HG03521 (cell line): ENCODE measurements around the gene STARD4.
A peak's percentile ranks its signal among the peaks of the same experiment; 100 is the strongest.

Experiments used
- ATAC-seq: cut with Tn5 transposase; IDR thresholded peaks from one replicate; pipeline ENCODE4 v1.9.1; 2021; ENCODE audit warnings: mild to moderate bottlenecking, moderate library complexity; ENCODE audit not compliant: unreplicated experiment

Gene STARD4

DNA sequence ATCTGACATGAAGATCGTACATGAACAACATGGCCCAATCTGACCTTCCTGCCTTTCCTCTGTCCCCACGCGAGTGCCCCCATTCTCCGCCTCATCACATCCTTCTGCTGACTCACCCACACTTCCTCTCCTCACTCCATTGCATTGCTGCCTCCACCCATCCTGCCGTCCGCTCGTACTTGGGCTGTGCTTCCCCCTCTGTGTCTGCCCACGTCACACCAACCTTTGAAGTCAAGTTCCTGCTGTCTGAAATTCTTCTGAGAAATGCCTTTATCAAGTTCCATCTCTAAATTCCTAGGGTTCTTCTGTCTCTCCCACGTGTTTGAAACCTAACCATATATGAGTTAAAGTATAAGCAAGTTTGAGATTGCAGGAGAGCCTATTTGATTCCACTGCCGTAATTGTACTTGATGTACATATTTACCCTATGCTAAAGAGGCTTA lies 18.0 kb upstream of the STARD4 start:
- peak; percentile 83 for ATAC-seq

DNA sequence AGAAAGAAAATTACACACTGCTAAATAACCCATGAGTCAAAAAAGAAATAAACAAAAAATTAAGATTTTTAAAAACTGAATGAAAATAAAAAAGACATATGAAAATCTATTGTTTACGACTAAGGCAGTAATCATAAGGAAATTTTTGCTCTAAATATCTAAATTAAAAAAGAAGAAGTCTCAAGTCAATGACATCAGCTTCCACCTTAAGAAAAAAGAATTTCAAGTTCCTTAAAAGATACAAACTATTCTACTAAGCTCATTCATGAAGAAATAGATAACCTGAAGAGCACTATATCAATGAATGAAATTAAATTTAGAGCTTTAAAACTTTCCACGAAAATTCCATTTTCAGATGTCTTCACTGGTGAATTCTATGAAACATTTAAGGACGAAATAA lies 15.7 kb upstream of the STARD4 start:
- ATAC-seq: no peak

DNA sequence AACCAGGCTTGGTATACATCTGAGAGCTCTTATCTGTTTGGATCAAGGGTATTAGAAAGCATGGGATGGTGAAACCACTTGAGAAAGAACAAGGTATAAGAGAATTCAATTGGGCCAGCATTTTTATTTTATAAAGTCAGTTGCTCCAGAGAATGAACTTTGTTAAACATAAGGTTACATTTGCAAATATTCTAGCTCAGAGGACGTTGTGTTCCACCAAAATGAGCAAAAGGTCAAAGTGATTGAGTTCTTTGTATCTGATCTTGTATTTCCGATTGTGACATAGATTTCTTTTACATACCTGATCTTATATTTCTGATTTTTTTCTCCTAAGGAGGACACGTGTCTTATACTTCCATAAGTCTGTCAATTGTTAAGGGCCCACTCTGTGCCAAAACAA lies 8.6 kb upstream of the STARD4 start:
- ATAC-seq: no peak

DNA sequence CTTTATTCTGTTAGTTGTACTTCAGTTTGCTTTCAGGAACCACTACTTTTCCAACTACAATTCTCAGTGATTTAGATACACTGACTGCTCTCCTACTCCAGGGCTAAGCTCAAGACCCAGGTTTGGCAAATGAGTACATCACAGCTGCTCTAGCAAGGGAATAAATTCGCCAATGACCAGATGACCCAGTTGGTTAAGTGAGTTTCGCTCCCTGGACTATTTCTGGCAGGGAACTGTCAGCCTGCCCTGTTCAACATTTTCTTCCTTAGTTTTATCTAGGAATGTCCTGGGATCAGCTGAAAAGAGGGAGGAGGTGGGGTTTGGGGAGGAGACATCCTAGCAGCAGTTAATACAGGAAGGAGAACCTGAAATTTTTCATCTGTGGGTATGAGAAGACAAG lies 6.4 kb upstream of the STARD4 start:
- no peak for ATAC-seq

DNA sequence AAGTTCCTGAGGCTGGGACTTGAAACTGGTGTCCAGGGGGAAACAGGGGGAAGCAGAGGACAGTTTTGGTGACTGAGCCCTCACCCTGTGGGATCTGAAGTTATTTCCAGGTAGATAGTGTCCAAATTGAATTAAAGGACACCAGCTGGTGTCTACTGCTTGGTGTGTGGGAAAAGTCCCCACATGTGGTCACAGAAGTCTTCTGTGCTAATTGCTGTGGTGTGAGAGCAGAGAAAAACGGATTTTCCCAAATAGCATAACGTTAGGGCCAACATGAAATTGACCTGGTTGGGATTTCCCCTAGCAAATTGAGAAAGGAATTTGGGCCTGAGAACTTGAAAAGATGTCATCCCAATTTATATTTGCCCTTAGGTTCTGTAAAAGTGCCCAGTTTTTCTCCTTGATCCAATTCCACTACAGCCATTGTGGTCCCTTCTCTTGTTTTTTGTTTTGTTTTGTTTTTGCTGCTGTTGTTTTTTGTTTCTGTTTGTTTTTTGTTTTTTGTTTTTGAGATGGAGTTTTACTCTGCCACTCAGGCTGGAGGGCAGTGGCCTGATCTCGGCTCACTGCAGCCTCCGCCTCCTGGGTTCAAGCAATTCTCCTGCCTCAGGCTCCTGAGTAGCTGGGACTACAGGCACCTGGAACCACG lies 5.6 kb upstream of the STARD4 start:
- ATAC-seq: no peak

DNA sequence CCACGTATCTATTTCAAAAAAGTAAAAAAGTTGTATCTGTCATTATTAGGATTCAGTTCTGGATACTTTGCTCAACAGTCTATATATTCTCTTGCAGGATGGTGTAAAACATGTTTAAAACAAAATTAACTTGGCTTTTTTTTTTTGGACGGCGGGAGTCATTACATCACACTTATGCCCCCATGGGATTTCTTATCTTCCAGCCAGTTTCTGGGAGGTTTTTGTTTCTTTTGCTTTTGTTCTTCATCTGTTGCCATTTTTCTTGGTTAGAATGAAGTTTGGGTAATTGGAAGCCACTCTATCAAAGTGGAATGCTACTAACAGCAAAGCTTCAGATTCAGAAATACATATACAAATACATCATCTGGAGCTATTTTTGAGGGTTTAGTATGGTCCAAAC lies 1.8 kb upstream of the STARD4 start:
- no peak for ATAC-seq

DNA sequence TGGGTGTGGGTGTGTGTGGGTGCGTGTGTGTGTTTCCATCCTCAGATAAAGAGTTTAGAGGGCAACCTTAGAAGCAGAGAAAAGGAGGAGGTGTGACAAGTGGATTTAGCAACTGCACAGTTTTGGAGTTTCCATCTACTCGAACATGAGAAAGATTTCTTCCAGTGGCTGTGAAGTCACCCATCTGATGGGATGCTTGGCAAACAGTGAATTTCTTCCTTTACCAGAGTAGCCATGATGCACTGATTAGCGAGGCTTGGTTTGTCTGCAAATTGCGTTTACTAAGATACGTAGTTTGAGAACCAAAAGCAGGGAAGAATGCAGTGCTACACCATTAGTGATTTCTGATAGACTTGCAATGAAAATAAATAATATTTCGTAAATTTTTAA lies 791 bp upstream of the STARD4 start:
- no peak for ATAC-seq

DNA sequence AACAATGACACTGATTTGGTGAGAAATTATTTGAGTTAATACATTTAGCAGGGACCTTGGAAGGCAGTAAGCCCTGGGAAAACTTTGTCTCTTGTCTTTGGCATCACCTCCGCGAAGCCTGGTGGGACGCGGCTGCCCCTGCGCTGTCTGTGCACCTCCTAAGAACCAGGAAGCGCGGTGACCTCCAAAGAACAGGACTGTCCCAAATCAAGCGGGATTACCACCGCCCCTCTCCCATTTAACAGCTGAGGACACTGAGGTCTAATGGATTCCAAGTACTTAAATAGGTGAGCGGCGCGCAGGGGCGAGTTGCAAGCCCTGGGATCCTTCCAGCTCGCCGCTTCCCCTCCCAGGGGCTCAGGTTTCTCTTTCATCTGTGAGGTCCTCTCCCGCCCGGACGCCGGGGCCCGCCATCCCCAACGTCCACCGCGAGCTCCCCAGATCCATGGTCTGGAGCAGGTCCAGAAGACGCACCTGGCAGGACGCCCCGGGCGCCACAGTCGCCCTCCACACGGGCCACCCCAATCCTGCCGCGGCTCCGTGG lies 432 bp downstream of the STARD4 start:
- ATAC-seq: peak; percentile 4

DNA sequence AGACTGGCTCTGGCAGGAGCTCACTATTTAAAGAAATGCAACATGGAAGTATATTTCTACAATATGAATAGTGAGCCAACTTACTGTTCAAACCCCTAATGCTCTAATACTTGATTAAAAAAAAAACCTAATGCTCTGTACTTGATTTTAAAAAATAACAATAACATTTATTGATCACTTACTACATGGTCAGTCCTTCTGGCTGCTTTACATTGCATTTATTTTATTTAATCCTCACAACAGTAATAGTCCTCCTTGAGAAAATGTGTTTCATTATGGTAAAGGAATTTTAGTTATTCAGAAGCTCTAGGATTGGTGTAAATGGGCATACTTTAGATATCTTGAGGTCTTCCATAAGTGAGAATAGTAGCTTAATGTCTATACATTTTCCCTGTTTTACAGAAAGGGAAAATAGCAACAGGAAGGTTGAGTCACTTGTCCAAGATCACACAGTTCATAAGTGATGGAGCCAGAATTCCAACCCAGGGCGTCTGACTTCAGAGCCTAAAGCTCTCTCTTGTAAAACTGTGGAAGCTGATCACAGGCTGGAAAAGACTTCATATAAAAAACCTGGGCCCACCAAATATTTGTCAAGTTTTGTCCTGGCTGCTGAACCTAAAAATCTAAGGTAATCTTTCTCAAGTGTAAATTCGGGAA lies 1.0 kb downstream of the STARD4 start:
- no peak for ATAC-seq

DNA sequence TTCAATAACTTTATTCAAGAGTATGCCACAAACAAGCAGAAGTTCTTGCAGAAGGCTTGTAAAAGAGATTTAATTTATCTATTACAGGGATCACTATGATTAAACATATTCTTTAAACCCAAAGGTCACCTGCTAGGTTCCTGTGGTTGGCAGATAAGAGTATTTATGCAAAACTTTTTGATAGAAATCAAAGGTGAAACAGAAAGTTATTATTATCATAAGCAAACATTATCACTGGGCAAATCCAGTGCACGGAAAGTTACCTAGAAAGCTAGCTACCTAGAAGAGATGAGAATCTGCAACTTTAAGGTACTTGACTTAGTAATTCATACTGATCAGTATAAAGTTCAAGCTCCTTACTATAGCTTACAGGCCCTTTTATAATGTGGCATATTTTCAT lies 3.2 kb downstream of the STARD4 start:
- no peak for ATAC-seq

DNA sequence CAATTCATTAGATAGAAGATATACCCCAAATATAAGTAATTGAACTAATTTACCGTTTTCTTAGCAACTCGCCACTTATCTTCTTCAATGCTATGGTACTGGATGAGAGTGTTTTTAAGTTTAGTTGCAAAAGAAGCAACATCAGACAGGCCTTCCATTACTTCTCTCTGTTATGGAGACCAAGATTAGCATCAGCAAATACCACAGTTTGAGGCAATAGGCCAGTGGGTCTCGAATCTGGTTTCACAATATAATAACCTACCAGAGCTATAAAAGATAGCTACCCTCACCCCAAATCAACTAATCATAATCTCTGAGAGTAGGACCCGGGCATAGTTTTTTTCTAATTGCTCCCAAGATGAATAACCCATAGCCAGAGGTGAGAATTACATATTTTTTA lies 5.1 kb downstream of the STARD4 start:
- ATAC-seq: no peak

DNA sequence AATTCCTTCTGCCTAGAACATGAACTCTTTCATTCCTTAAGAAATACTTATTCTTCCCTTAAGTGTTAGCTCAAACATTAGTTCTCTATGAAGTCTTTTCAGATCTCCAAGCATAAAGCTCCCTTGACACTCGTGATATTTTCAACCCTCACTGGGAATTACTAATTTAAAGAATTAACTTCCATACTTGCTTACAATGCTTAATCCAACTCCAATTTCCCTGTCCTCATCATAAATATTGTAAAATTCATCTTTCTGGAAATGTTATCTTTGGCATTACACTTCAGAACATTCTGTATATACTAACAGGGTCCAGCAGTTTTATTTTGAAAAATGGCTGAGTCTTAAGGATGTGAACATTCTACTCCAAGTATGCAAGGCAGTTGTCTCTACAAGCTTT lies 7.2 kb downstream of the STARD4 start:
- ATAC-seq: no peak

DNA sequence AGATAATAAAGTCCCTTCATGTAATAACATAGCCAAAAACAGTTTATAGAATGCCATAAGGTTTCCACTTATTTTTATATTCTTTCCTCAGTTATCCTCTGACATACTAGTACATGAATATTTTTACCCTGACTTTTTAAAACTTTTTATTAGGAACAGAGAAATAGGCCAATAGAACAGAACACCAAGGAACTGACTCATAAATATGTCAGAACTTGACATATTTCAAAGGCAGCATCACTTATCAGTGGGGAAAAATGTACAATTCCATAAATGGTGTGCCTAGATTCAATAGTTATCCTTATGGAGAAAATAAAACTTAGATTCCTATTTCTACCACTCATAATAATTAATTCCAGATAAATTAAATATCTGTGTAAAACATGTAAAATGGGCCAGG lies 9.4 kb downstream of the STARD4 start:
- ATAC-seq: no peak

DNA sequence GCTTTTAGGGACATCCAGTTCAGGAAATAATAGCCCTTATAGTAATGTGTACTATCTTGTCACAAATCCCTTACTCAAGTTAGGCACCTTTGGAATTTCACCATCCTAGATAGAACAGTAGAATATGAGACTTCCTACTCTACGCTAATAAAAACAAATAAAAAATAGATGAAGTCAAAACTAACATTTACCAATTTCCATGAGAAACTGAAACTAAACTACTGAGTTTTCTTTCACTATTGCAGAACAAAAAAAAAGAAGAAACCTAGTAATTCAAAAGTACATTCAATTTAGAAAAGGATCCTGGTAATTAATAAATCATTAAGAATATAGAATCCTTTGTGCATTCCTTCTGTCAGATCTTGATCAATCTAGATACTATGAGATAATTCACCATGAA lies 14.0 kb downstream of the STARD4 start:
- ATAC-seq: no peak

DNA sequence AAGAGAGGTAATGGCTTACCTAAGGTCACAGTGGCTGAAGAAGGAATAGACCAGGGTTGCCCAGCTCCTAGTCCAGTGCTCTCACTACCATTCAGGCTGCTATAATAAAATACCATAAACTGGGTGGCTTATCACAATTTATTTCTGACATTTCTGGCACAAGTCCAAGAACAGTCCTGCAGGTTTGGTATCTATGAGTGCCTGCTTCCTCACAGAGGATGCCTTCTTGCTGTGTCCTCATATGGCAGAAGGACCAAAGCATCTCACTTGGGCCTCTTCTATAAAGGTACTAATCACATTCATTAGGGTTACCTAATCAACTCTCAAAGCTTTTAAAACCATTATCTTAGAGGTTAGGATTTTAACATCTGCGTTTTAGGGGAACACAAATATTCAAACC lies 17.2 kb downstream of the STARD4 start:
- ATAC-seq: no peak

DNA sequence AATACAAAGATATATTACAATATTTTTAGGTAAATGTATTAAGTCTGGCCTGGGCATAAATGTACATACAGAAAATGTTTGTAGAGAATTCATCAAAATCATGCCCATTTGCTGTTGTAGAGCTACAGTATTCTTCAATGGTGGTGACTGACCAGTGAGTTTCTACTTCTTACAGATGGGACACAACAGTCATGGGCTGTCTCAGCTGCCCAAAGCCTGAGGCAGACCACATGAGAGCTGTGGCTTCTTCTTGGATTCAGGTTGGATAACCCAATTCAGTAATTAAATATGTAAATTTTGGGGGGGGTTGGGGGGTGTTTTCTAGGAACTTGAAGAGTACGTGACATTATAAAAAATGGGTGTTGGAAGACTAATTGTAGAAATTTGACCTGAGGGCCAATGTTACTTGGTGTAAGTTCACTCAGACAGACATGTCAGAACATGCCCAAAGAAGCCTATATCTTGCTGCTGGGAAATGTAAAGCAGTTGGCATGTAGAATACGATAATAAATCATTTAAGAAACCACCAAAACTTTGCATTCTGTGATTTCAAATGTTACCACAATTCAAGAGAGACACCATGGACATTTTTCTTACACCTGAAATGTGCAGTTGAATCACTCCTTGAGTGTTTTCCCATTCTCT lies 17.9 kb downstream of the STARD4 start:
- ATAC-seq: no peak

DNA sequence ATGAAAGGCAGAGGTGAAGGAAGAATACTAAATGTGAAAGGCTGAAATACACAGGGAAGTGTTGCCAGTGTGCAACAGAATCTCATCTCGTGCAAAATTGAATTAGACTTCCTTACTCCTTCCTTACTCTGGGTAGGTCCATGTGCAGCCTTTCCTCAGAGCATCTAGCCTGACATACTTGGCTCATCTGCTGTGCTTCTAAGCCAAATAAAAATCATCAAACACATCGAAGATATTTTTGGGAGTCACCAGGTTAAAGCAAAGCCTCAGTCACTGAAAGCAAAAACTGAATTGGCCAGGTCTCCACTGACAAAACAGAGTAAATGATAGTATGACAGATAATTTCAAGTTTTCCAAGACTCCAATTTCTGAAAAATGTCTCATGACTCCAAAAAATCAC lies 19.3 kb downstream of the STARD4 start:
- no peak for ATAC-seq

DNA sequence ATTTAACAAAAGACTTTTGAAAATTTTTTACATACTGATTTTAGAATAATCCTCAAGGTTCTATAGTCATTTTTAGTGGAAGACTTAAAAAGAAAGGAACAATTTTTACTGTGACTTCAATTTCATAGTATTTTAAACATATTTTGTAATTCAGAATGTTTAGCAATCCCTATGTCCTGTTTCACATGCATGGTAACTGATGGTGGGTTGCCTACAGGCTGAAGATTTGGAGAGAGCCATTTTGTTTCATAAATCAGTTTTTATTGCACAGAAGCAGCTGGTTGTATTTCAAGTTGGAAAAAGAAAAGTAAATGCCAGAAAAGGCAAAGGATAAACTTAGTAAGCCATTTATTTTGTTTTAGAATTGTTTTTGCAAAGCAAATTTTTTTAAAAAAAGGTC lies 24.0 kb downstream of the STARD4 start:
- ATAC-seq: no peak

DNA sequence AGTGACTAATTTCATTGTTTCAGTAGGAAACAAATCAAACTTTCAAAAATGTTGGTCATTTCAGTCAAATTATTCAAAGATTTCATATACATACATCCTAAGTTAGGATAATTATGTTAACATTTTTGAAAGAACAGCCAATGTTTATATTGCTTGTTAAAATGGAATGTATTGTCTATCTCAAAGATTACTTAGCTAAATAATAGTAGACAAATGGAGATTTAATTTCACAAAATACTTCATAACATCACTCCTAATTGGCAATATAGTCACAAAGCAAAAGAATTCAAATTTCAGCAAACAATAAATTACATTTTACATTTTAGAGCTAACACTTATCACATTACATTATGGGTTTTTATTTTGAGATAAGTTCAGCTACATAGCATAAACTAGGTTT lies 25.4 kb downstream of the STARD4 start:
- ATAC-seq: no peak

DNA sequence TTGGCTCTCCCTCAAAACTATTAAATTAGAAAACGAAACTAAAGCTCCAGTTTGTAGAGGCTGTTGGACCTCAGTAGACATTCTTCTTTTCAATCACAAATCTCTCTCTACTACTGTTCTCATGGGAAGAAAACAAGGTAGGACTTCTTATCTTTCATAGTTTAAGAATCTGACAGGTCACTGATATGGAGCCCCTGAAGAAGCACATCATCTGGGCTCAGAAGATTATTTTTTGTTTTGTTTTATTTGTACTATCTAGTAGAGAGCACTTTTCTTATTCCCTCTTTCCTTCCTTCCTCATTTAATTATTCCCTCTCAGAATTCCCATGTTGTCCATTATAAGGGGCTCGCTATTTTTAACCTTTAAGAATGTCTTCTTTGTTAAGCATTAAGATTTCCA lies 26.3 kb downstream of the STARD4 start:
- ATAC-seq: no peak

DNA sequence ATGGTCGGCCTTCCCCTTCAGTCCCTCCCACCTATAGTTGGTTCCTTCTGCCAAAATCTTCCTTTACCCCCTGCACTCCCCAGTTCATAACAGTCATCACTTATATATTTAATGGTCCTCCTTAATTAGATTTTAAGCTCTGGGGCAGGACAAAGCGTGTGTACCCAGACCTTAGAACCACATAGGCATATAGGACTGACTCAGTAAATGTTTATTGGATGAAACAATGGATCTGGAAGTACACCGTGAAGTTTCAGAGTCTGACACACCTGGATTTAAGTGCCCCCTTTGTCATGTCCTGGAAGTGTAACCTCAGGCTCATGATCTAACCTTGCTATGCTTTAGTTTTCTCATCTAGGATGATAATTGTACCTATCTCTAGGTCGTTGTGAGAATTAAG lies 32.0 kb downstream of the STARD4 start:
- no peak for ATAC-seq

DNA sequence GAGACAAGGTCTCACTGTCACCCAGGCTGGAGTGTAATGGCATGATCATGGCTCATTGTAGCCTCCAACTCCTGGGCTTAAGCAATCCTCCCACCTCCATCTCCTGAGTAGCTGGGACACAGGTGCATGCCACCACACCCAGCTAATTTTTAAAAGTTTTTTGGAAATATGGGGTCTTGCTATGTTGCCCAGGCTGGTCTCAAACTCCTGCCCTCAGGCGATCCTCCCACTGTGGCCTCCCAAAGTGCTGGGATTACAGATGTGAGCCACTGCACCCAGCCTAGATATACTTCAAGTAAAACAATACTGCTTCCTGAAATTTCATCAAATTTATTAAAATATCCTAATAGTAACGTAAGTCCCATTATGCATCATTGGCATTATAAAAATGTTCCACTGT lies 33.4 kb downstream of the STARD4 start:
- ATAC-seq: no peak
